GM21381 (cell line): ENCODE data around the gene FGGY.
A peak's percentile ranks its signal among the peaks of the same experiment; 100 is the strongest.

Experiments used
- ATAC-seq: cut with Tn5 transposase; IDR thresholded peaks from one replicate; pipeline ENCODE4 v1.9.1; 2021; ENCODE audit warnings: mild to moderate bottlenecking, moderate library complexity; ENCODE audit not compliant: unreplicated experiment

FGGY gene

DNA sequence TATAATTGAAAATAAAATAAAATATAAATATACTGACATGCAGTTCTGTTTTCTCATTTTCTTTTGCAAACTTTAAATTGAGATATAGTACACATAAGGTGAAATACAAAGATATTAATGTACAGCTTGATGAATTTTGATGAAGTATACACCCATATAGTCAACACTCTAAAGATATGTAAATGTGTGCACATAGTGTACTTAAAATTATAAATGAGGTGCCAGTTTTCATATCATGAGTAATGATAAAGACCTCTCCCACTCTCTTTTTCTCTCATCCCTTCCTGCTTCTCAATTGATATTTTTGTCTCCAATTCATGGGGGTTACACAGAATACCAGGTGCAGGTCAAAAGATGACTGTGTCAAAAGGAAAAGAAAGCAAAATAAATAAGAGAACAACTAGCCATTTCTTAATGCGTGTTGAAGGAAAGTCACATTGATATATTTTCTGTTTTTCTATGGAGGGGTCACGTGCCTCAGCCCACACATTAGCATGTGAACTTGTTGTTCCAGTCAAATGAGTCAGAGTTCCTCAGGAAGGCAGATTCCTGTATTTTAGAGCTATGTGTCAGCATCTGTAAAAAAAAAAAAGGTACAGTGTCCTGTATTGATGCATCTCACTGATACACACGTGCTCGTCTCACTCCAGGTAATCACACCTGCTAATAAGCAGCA is 453.6 kb downstream of the FGGY start:
- ATAC-seq = no peak

DNA sequence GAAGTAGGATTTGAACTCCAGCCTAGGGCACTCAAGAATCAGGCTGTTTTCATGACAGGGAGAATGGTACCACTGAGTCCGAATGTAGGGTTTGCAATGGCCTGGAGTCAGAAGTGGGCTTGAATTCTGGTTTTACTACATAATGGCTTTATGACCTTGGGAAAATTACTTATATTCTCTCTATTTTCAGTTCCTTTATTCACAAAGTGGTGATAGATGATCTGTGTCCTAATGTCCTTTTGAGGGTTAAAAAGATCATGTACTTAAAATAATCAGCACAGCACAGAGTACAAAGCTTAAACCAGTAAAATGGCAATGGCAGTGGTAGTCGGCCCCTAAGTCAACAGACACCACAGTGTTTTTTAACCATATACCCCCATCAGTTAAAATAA is 454.1 kb downstream of the FGGY start:
- no peak for ATAC-seq

DNA sequence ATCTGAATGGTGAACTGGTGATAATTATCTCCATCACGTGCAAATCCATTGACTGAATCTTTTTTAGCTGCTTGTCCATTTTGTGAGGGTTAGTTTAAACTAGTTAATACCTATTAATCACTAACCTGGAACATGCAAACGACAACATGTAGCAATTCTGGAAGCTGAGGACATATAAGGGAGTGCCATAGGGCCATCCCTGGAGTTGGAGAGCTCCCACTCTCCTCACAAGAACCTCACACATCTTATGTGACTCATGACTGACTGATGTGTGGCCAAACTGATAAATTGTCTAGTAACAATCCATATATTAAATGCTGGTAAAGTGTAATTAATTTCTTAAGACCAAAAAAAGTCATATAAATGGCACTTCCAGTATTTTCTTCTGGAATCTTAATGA is 454.9 kb downstream of the FGGY start:
- ATAC-seq = no peak

DNA sequence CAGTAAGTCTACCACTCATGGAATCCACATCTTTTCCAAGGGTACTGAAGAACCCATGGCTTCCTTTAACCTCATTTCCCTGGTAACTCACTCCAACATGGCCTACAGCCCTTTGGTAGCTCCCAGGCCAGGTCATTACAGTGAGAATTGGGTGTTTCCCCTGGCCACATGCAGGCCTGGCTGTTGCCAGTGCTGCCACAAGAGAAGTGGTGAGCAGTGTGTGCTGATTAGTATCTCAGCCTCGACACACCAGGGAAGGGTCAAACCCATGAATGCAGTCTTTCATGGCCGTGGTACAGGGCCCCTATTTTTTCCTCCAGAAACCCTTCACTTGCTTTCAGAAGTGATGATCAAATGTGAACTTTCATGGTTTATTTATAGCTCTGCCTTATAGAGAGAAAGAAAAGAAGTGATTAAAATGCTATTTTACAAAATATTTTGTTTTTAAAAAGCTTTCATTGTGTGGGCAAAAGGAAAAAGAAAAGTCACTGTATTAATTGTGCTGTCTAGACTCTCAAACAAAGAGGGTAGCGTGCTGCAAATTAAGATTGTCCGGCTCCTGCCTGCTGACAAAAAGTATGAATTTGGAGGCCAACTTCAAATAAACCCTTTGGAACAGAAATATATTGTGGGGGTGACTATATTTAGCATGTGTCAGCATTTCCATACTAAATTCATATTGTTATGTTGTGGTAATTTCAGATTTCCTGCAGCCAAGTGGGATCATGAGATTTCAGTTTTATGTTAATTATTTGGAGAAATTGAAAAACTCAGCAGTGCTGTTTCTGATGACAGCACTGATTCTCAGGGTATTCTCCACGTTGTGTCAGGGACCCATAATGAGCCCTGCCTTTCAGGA is 455.9 kb downstream of the FGGY start:
- peak; percentile 57 for ATAC-seq

DNA sequence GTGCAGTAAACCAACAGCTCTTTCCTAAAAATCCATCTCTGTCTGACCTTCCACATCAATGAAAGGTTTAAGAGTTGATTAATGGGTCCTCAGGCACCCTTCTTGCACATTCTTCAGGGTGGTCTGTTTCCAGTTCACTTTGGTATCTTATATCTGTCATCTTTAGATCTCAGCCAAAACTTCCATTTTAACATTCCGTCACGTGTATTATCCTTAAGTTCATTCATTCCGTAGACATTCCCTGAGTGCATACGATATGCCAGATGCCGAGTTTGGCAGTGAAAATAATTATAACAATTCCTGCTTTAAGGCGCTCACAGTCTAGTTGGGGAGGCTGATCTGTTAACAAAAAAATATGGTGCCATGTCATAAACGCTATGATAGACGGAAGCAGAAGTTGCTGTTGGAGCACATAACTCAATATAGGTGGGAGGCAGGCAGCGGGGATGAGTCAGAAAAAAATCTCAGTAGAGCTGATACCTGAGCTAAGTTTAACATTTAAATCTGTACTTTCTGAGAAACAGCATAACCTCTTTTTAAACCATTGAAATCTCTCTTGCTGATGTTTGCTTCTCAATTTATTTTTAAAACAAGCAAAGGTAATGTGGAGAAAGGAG is 458.3 kb downstream of the FGGY start:
- no peak for ATAC-seq

DNA sequence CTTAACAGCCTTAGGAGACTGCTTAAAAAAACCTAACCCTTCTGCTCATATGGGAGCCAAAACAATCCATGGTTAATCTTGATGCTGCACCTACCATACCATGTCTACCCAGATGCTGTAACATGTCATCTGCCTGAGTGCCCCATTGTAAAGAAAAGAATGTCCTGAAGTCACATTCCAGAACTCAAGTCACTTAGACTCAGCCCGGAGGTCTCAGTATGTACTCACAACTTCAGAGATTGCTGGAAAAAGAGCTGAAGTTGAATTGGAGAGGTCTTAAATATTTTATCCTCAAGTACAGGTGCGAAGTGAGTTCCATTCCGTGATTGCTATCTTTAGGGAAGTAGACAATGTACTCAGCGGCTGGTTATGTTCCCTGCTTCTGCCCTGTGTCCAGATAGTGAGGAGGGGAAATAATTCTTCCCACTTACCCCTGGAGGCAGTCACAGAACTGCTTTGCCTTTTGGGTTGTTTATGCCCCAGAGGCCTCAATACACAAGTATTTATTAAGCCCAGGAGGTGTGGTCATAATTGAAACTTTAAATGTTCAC is 460.4 kb downstream of the FGGY start:
- ATAC-seq = no peak

DNA sequence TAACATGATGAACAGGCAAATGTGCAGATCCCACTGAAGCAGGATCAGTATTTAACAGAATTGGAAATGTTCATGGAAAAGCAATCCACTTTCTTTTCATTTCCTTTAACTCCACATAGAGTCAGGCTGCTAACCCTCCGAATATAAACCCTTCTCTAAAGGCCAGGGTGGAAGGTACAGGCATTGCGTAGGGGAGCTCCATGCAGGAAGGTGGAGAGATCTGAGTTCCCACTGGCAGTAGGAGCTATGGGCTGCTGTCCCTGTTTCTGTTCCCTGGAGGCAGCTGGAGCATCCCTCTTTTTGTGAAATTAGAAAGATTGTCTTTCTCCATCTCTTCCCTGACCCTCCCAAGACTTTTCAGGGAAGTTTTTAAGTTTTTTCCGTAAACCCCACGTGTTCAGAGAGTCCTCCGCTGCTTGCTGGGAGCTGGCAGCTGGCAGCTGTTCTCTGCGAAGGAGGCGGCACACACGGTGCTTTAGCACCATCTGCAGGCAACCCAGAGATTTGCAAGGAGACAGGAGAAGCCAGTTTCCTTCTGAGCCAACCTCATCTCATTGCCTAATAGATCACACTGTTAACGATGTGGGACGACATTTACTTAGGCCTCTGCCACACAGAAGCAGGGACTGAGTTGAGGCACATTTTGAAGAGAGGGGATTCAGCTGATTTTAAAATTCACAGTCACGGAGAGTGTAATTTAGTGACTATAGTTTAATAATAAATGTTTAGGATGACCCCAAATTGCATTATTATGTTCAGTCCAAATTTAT is 462.4 kb downstream of the FGGY start:
- peak; percentile 86 for ATAC-seq

DNA sequence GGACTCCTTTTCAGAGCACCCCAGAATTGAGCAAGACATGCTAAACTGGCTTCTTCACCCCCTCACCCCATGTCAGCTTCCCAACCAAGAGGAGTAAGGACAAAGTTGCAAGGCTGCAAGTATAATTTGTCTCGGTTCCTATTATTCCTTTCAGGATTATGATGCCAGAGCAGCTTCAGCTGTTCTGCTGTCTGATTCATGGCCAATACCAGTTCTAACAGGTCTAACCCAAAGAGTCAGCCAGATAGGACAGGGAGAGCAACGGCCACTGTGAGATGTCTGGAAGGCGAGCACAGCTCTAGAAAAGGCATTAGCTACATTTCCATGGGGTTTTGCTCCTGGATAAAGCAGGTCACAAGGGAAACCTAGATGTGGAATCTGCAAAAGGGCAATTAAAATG is 464.5 kb downstream of the FGGY start:
- ATAC-seq = no peak

DNA sequence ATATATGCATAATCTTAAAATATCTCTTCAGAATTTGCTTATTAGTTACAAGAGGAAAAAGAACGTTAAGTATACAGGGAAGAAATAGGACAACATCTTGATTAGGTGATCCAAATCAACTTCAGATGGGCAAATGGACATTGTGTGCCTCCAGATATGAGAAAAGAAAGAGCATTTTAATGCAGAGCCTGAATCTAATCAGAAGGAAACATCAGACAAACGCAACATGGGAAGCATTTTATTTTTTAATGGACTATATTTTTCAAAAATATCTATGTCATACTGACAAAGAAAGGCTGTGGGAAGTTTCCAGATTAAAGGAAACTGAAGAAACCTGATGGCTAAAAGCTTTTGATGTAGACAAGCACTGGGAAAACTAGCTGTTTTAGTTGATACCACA is 466.5 kb downstream of the FGGY start:
- no peak for ATAC-seq

DNA sequence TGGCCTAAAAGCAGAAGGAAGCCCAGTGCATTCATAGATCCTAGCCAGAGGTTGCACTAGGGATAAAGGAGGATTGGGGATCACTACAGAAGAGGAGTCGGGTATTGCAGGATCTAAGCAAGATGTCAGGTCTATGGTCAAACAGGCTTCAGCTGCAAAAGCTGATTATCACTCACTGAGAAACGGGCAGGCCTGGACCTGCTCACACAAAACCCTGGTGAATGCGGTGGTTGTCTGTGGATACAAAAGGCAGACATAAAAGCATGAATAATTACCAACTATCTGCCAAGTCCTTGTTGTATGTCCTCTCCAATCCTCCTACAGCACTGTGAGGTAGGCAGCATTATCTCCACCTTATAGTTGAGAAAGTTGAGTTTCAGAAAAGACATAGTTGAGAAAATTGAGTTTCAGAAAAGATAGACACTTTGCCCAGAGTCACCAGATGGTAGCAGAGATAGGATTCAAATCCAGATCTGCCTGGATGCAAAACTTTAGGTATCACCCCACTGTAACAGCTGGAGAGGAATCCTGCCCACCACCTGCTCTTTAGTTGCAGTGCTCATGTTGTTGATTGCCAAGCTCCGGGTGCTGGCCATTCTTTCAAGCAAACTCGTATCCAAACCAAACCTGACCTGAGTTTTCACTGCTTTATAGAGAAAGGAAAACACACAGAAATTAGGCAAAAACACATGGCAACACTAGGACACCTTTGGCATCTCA is 468.3 kb downstream of the FGGY start:
- no peak for ATAC-seq

DNA sequence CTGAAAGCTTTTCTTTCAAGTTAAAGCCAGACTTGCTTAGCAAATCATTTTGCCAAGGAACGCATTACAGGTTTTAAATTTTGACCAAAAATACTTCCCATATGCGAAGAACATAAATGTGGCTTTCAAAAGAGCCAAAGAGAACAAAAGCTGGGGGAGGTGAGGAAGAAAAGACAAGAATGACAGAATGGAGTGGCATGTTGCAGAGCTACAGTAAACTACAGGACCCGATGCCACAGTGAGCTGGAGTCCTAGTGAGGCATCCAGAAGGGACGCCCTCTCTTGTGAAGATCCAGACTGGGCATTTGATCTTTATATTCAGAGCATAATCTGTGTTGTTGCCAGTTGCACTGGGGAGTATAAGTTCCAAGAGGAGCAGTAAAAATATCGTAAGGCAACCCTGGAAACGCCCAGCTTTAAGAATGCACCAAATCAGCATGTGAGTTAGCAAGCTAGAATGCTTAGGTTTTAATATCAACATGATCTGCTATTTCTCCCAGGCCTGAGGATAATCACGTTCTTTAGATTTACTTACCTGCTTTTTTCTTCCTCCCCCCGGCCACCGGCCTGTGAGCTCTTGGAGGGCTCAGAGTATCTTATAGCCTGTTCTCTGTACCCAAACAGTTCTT is 469.4 kb downstream of the FGGY start:
- no peak for ATAC-seq

DNA sequence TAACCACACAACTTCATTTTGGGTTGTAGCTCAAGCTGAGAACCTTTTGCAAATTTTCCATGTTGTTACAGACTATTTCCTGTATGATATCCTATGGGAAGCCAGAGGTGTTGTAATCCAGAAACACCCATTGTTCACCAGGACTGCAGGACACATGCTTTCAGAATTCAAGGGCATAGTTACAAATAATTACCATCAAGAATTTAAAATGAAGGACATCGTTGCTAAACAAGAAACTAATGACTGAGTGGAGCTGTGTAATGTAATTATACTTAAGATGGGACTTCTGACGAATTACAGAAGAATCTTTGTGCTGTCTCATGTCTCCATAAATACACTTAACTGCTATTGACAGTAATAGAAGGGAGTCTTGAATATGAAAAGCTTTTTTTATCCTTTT is 470.2 kb downstream of the FGGY start:
- no peak for ATAC-seq

DNA sequence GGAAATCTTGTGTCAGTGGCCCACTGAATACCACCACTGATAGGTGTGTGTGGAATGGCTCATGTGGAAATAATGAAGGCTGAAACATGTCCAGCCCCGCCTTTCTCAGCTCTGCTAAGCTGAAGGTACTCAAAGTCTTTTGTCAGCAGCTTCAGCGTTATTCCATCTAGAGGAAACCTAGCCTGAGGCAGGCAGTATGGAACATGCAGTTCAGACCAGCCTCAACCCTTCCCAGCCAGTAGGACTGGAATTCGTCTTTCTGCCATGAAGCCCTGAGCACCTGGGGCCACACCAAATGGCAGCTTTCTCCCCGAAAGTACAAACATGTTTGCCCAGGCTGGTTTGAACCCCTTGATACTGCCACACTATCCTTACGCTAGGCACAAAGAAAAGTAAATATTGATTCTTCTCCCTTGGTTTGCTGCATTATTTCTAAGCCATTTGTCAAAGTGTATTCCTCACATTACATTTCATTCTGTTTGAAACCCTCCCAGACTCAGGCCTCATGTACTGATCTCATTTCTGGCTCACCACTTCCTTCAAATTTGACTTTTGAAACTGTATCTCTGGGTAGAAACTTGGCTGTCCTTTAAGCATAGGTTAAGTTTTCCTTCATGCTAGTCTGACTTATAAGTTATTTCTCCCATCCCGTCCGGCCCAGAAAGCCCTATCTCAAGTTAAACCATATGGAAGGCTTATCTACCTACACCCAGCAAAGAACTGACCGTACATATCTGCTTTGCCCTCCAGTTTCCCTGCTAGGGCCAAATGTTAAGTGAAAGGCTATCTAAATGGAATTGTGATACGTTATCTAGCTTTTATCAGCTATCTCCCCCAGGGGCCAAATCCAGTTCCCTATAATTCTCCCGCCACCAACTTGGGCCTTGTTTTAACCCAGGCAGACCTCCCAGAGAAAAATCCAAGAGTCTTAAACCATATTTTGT is 472.2 kb downstream of the FGGY start:
- ATAC-seq = no peak

DNA sequence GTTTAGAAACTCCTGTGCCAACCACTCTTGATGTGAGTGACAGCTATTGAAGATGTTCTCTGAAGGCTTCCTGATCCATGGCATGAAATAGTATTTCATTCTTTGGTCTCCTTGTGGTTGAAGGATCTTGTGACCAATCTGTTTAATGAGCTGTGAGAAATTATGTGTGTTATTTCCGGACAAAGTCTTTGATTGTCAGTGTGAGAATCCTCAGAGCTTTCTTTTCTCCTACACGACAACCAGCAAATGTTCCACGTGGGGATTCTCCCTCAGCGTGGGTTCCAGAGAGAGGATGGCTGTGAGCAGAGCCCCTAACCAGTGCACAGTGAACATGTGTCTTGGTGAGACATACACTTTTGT is 472.8 kb downstream of the FGGY start:
- ATAC-seq = no peak

DNA sequence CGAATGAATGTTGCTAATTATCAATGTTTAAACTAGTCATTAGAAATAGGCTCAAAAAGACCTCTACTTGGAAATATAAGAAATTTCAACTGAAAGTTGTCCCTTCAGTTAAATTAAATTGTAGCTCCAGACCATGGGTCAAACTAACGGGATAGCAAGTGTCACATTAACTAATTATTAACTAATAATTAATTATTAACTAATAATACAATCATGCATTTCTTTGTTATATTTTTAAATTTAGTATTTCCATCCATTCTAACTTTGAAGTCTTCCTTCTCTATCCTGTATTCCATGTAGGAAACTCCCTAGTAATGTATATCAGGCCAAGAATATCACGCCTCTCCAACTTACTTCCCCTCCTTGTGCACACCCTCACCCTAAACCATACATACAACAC is 474.5 kb downstream of the FGGY start:
- no peak for ATAC-seq

DNA sequence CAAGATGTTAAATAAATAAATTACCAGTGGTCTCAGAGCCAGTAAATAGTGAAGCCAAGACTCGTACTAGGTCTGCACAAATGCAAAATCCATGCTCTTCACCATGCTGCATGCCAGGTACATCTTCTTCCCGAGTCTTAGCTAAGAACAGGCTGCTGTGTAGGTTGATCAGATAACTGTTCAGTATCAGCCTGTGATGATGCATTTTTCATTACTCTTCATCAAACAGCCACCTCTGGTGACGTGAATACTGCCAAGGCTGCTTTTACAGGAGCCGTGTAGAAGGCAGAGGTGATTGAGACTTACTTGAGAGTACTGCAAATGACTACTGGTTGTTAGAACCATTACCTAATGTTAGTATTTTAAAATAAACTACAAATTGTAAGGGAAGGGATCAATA is 478.6 kb downstream of the FGGY start:
- no peak for ATAC-seq

DNA sequence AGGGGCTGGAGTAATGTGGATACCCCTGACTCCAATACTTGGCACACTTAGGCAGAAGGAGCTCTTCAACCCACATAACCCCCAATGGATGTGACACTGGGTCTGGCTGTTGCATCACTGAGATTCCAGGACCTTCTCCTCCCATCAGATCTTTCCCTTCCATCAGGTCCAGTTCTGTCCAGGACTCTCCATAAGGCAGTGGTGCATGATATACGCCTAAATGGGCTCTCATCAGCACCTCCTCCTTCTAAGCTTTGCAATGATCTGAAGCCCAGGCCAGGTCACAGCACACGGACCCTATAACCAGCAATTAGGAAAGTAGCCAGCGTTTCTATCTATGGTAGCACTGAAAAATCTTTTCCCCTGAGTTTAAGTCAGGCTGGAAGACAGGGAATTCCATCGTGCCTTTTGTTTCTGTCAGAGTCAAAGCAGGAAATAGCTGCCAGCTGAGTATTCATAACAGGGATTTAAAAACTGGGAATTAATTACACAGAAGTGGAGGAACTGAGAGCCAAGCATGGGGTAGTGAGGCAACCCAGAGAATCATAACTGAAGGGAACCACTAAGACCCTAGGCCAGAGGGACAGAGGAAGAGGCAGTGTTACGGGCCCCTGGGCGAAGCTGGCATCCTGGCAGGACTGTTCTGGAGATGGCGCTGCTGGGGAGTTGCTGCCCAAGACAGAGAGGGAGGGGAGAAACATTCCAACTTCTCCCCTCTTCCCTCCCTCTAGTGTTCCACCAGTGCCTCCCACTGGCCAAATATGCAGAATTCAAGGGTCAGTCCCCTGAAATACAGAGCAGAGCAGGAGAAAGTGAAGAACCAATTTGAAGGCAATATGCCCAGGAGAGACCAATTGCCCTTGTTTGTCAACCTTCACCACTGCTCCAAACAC is 480.3 kb downstream of the FGGY start:
- ATAC-seq = no peak

DNA sequence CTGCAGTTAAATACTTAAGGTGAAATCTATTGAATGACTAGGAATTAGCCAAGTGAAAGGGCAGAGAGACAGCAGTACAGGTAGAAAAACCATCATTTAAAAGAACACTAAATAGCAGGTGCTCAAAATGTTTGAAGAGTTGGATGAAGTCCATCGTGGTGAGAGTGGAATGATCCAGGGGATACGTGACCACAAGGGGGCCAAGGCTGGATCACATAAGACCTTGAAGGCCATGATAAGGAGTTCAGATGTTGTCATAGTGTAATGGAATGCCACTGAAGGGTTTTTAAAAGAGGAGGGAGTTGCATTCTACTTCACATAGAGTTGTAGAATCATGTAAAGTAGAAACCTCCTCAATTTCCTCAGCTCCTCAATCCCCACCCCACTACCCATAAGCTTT is 483.1 kb downstream of the FGGY start:
- no peak for ATAC-seq
